HG02943 (cell line): Measurements from ENCODE around the gene C11orf97.
"Not testable (repeated sequence)": the region's sequence is repeated elsewhere in the genome, so short reads cannot be mapped to it uniquely, and the experiment has no call there.

Source experiments
- ATAC-seq: cut with Tn5 transposase; IDR thresholded peaks from one replicate; pipeline ENCODE4 v1.9.1; 2021; ENCODE audit warnings: mild to moderate bottlenecking, low read depth, moderate library complexity; ENCODE audit not compliant: unreplicated experiment

C11orf97 gene

GRCh38 chr11:94555752-94556329 is 43.6 kb downstream of the C11orf97 start:
- ATAC-seq, result not testable (repeated sequence)

GRCh38 chr11:94557421-94557820 is 45.2 kb downstream of the C11orf97 start:
- ATAC-seq, result no peak

GRCh38 chr11:94557992-94558391 is 45.7 kb downstream of the C11orf97 start:
- no peak for ATAC-seq

- no peak for ATAC-seq
Measured at GRCh38 chr11:94558468-94558867, 46.2 kb downstream of the C11orf97 start.

GRCh38 chr11:94558932-94559331 is 46.7 kb downstream of the C11orf97 start:
- ATAC-seq, result no peak

GRCh38 chr11:94559361-94559760 is 47.1 kb downstream of the C11orf97 start:
- ATAC-seq, result no peak

- no peak for ATAC-seq
Measured at GRCh38 chr11:94560834-94561233, 48.6 kb downstream of the C11orf97 start.

GRCh38 chr11:94563176-94563847 is 51.1 kb downstream of the C11orf97 start:
- ATAC-seq, result no peak

- no peak for ATAC-seq
Measured at GRCh38 chr11:94563848-94564467, 51.7 kb downstream of the C11orf97 start.

GRCh38 chr11:94567181-94567670 is 55.0 kb downstream of the C11orf97 start, which contains the start of gene PIWIL4:
PIWIL4 (plus strand) TSS chr11:94567368; CDS start chr11:94567519, 151 bp downstream.
- ATAC-seq, result no peak

GRCh38 chr11:94568200-94568599 is 55.9 kb downstream of the C11orf97 start:
- ATAC-seq, result no peak

GRCh38 chr11:94568717-94569116 is 56.5 kb downstream of the C11orf97 start:
- ATAC-seq, result no peak

- not testable (repeated sequence) for ATAC-seq
Measured at GRCh38 chr11:94572975-94573374, 60.7 kb downstream of the C11orf97 start.

- no peak for ATAC-seq
Measured at GRCh38 chr11:94574193-94574961, 62.1 kb downstream of the C11orf97 start.

GRCh38 chr11:94576306-94576705 is 64.0 kb downstream of the C11orf97 start:
- ATAC-seq, result no peak

GRCh38 chr11:94577841-94578240 is 65.6 kb downstream of the C11orf97 start:
- ATAC-seq, result no peak
